Activated CD8-positive, alpha-beta memory T cell treated with anti-CD3 and anti-CD28 coated beads, Interleukin-2, amount 50 U/mL, for 24 hours (primary cell): Measurements from ENCODE around the gene DTNBP1.
"Not testable (repeated sequence)": the region's sequence is repeated elsewhere in the genome, so short reads cannot be mapped to it uniquely, and the experiment has no call there.

Experiments
- DNase-seq: peaks from one replicate; pipeline ENCODE4 v3.0.0-alpha.2; 2020; ENCODE audit errors: extremely low read depth

Gene DTNBP1

GRCh38 chr6:15557174-15557573 is 105.7 kb downstream of the DTNBP1 start:
- no peak for DNase-seq

GRCh38 chr6:15556711-15557110 is 106.1 kb downstream of the DTNBP1 start:
- no peak for DNase-seq

GRCh38 chr6:15555101-15556038 is 107.5 kb downstream of the DTNBP1 start:
- no peak for DNase-seq

GRCh38 chr6:15554728-15555100 is 108.1 kb downstream of the DTNBP1 start:
- DNase-seq, result no peak

- no peak for DNase-seq
Measured at GRCh38 chr6:15553736-15554294, 109.0 kb downstream of the DTNBP1 start.

- no peak for DNase-seq
Measured at GRCh38 chr6:15553031-15553430, 109.8 kb downstream of the DTNBP1 start.

- no peak for DNase-seq
Measured at GRCh38 chr6:15551798-15552197, 111.0 kb downstream of the DTNBP1 start.

- no peak for DNase-seq
Measured at GRCh38 chr6:15551262-15551661, 111.6 kb downstream of the DTNBP1 start.

- DNase-seq, result no peak
Measured at GRCh38 chr6:15550546-15551123, 112.2 kb downstream of the DTNBP1 start.

GRCh38 chr6:15549371-15549770 is 113.5 kb downstream of the DTNBP1 start:
- DNase-seq, result no peak

- DNase-seq, result no peak
Measured at GRCh38 chr6:15547400-15547799, 115.4 kb downstream of the DTNBP1 start.

- no peak for DNase-seq
Measured at GRCh38 chr6:15546591-15546990, 116.2 kb downstream of the DTNBP1 start.

- DNase-seq, result no peak
Measured at GRCh38 chr6:15544321-15544900, 118.4 kb downstream of the DTNBP1 start.

- not testable (repeated sequence) for DNase-seq
Measured at GRCh38 chr6:15543332-15543917, 119.4 kb downstream of the DTNBP1 start.

- DNase-seq, result no peak
Measured at GRCh38 chr6:15539722-15540270, 123.0 kb downstream of the DTNBP1 start.

GRCh38 chr6:15538766-15539495 is 123.9 kb downstream of the DTNBP1 start:
- no peak for DNase-seq

GRCh38 chr6:15538106-15538505 is 124.7 kb downstream of the DTNBP1 start:
- DNase-seq, result no peak

- no peak for DNase-seq
Measured at GRCh38 chr6:15536198-15536955, 126.5 kb downstream of the DTNBP1 start.

GRCh38 chr6:15535495-15536197 is 127.2 kb downstream of the DTNBP1 start:
- no peak for DNase-seq

GRCh38 chr6:15534974-15535373 is 127.9 kb downstream of the DTNBP1 start:
- no peak for DNase-seq
